Stimulated activated CD8-positive, alpha-beta memory T cell treated with anti-CD3 and anti-CD28 coated beads, Interleukin-12 subunit alpha, Interleukin-12 subunit beta, amount 100 ng/mL, for 1 hour (primary cell): Measurements from ENCODE around the gene PRG2.
A peak's percentile ranks its signal among the peaks of the same experiment; 100 is the strongest.
"Not testable (repeated sequence)": the region's sequence is repeated elsewhere in the genome, so short reads cannot be mapped to it uniquely, and the experiment has no call there.

Experiments used
- DNase-seq: peaks from one replicate; pipeline ENCODE4 v3.0.0-alpha.2; 2020; ENCODE audit warnings: low read depth

PRG2 gene

GRCh38 chr11:57368106-57368844 is 22.2 kb downstream of the PRG2 start:
- DNase-seq: no peak

DNA sequence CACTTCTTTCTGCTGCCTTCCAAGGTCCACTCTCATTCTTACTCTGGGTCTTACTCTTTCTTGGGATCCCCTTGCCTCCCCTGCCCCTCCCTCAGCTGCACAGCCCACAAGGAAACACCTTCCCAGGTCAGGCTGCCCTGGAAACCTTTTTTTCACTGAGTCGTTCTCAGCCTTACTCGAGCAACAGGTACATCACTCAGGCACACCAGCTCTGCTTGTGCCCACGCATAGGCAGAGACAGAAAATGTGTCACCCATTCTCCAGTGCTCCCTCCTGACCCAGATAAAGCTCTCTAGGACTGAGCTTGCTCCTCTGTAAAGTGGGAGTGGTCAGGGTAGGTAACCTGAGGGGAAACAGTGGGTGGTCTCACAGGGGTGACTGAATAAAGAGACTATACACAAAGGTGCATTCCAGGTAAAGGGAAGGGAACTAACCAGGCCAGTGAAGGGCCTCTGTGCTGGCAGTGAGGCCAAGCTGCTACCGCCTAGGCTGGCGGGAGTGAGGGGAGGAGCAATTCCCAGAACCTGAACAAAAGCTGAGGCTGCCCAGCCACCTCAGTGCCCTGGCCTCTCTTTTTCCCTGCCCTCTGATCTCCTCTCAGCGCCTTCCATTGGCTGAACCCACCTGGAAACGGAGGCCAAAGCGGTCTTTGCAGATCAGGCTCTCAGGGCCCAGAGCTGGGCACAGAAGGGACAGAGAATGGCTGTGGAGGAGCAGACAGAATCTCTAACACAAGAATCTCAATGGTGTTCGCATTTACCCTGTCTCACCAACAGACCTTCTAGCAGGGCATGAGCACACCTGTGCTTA is 25.4 kb downstream of the PRG2 start:
- DNase-seq: no peak

DNA sequence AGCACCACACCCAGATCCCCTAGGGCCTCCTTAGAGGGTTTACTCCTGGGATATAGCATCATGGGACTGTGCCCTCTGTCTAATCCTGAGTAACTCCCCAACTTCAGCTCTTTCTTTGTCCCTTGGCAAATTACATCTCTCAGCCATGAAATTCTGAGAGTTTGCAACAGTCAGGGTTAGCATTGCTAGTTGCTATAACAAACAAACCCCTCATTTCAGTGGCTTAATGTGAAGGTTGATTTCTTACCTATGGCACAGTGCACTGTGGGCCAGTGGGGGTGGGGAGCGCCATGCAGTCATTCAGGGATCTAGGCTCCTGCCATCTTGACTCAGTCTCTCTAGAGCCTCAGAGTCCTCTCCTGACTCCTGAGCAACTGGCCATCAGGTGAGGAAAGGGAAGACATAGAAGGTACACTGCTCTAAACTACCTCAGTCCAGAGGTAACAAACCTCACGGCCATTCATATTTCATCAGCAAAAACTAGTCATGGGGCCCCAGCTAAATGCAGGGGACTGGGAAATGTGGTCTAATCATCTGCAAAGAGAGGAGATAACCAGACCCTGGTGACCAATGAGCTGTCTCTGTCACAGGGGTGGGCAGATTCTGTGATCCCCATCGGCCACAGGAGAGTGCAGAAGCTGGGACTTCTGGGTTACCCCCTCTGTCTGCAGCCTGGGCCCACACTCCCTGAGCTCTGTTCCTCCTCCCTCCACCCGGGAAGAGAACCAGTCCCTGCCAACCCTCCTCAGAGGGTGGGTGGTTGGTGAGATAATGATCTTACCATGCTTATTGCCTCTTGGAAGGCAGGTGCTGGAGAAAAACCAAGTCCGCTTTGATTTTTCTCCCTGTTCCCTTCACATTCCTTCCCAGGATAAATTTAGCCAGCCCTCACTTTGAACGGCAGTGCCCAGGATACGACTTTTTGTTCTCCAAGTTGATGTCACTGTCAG is 27.0 kb downstream of the PRG2 start:
- no peak for DNase-seq

GRCh38 chr11:57361926-57362325 is 28.5 kb downstream of the PRG2 start:
- DNase-seq: no peak

GRCh38 chr11:57361420-57361819 is 29.0 kb downstream of the PRG2 start:
- DNase-seq: not testable (repeated sequence)

GRCh38 chr11:57360991-57361390 is 29.5 kb downstream of the PRG2 start:
- DNase-seq: no peak

GRCh38 chr11:57359896-57360690 is 30.4 kb downstream of the PRG2 start:
- no peak for DNase-seq

DNA sequence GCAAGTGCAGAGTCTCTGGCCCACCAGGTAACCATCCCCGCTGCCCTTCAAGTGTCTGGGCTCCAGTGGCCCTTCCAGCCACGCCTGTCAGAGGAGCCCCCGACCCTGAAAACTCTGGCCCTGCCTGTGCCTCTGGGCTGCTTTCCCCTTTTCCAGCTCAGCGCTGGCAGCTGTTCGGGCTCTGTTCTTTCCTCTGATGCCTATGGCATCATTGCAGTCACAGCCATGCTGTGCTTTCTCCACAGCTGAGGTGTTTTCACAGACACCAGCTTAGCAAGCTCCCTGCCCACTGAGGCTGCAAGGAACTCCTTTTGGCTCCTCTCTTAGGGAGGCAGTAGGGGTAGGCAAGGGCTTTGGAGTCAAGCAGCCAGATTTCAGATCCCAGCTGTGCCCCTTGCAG is 31.1 kb downstream of the PRG2 start:
- no peak for DNase-seq

- no peak for DNase-seq
Measured at GRCh38 chr11:57358991-57359390, 31.5 kb downstream of the PRG2 start.

- no peak for DNase-seq
Measured at GRCh38 chr11:57358543-57358961, 31.9 kb downstream of the PRG2 start.

DNA sequence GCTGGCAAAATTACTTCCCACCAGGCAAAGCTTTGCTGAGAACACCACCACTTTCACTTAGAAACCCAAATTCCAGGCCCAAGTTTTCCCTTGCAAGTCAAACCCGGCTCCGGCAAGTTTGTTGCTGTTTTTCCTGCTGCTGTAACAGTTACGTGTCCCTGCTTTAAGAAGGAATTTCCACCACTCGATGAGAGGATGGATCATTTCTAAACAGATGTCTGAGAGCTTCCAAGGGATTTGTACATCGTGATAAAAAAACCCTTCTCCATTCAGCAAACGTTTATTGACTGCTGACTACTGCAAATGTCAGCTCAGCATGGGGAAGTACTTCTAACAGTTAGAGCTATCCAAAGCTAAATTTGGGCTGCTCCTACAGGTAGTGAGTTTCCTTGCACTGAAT is 32.6 kb downstream of the PRG2 start:
- DNase-seq: no peak

GRCh38 chr11:57357310-57357709 is 33.1 kb downstream of the PRG2 start:
- DNase-seq: no peak

DNA sequence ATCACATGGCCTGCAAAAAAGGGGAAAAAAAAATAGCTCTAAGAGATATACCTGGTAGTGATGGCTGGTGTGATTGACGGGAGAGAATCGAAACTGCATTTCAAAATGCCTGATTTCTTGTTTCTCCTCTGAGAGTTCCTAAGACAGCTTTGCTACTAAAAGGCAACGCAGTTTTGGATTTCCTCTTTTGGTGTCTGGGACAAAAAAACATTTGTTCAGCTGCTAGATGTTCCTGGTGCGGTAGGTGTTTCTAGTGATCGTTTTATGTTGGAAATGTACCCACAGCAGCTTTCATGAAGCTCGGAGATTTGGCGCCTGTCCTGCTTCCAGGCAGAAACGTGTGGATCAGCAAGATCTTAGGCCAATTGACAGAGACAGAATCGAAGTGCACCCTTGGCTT is 34.2 kb downstream of the PRG2 start:
- no peak for DNase-seq

GRCh38 chr11:57354699-57355098 is 35.8 kb downstream of the PRG2 start:
- no peak for DNase-seq

- no peak for DNase-seq
Measured at GRCh38 chr11:57353852-57354251, 36.6 kb downstream of the PRG2 start.

GRCh38 chr11:57353446-57353845 is 37.0 kb downstream of the PRG2 start:
- DNase-seq: no peak

DNA sequence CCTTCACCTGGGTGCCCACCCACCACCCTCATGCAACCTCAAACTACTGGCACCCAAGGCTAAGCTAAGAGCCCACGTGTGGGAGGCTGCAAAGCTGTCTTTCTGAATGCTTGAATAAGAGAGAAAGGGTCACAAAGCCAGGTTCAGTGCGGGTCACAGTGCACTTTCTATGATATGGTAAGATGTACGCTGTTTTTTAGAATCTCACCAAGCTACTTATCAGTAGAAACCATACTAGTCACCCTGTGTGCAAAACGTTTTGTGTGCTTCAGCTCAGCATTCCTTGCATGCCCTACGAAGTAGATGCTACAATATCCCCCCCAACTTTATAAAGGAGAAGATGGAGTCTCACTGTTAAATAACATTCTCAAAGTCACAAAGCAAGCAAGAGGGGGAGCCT is 37.4 kb downstream of the PRG2 start:
- DNase-seq: no peak

GRCh38 chr11:57349491-57350274 is 40.8 kb downstream of the PRG2 start:
- DNase-seq: peak; percentile 42

DNA sequence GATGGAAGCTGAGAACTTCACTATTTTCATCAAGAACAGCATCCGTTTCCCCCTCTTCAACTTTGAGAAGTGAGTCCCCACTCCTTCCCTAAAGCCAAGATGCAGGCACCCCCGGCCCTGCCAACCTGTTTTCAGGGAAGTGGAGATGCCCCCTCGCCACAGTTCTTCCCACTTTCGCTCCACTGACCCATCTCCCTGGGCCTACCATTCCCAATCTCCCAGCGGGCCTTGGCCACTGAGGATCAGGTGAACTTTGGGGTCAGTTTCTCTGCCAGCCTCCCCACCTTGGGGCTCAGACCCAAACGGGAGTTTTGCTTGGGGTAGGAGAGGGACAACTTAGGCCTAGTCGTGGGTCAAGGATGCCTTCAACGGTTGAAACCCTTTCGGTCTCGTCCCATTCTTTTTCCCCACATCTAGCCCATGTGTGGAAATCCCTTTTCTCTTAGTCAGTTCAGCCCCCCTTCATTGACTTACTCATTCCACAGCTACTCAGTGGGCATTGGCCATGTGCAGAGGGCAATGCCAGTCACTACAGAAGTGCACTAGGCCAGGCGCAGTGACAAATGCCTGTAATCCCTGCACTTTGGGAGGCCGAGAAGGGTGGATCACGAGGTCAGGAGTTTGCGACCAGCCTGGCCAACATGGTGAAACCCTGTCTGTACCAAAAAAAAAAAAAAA is 41.7 kb downstream of the PRG2 start:
- no peak for DNase-seq

GRCh38 chr11:57348052-57348451 is 42.4 kb downstream of the PRG2 start:
- DNase-seq: no peak
